PC-9 (cell line): ENCODE data around the gene CEP70. TPM values are rescaled to one million over a fixed set of nuclear protein-coding genes. Genes with fewer than 3 reads are reported as not detected.

ENCODE experiments used
- BruUV-seq: library from RNA; stranded (reverse); fragments of 400-500 nt; replicated peaks from 2 replicates; lab custom pipeline; 2021; lab: Mats Ljungman, UMichigan
- CTCF ChIA-PET: fragments of 300-600 bp; sonication (Branson Sonifier 250); formaldehyde crosslinking; loops from one replicate; lab custom pipeline; 2022; ENCODE audit warnings: antibody characterized with exemption; lab: Charles Lee
- POLR2A ChIA-PET: fragments of 300-600 bp; sonication (Branson Sonifier 250); formaldehyde crosslinking; loops from one replicate; lab custom pipeline; 2022; ENCODE audit warnings: antibody characterized with exemption; ENCODE audit not compliant: unreplicated experiment; lab: Charles Lee
- DNase-seq, 2 experiments: peaks; one replicate each; pipeline versions ENCODE4 v3.0.0 to v3.0.0-alpha.2; 2015 to 2022; ENCODE audit warnings: mixed read lengths in 1 of 2
- H2AFZ ChIP-seq: fragments of 200-600 bp; sonication (generic); 2 replicates; pipeline ENCODE4 v1.8.1; 2017; ENCODE audit warnings: antibody characterized with exemption
- H3F3A ChIP-seq: fragments of 200-600 bp; sonication (generic); 2 replicates; pipeline ENCODE4 v1.8.1; 2017; ENCODE audit warnings: antibody characterized with exemption, mild to moderate bottlenecking, low read depth; ENCODE audit not compliant: insufficient read depth
- H3K27ac ChIP-seq: fragments of 200-600 bp; sonication (generic); 2 replicates; pipeline ENCODE4 v1.6.1; 2016; ENCODE audit warnings: mixed run types
- H3K27me3 ChIP-seq: fragments of 200-600 bp; sonication (generic); 2 replicates; pipeline ENCODE4 v1.6.1; 2016; ENCODE audit warnings: low read depth, mixed run types; ENCODE audit not compliant: insufficient read depth
- H3K36me3 ChIP-seq: fragments of 200-600 bp; sonication (generic); 2 replicates; pipeline ENCODE4 v1.6.1; 2016; ENCODE audit warnings: low read depth, mixed run types
- H3K4me1 ChIP-seq: fragments of 200-600 bp; sonication (generic); replicated peaks from 2 replicates; pipeline ENCODE4 v1.6.1; 2016; ENCODE audit warnings: mixed run types; ENCODE audit not compliant: insufficient read depth
- H3K4me2 ChIP-seq: fragments of 200-600 bp; sonication (generic); 2 replicates; pipeline ENCODE4 v1.6.1; 2017; ENCODE audit warnings: mixed run types
- H3K4me3 ChIP-seq: fragments of 200-600 bp; sonication (generic); 2 replicates; pipeline ENCODE4 v1.6.1; 2016; ENCODE audit warnings: mixed run types
- H3K79me2 ChIP-seq: fragments of 200-600 bp; sonication (generic); 2 replicates; pipeline ENCODE4 v1.6.1; 2017; ENCODE audit warnings: low read depth, mixed run types
- H3K9me2 ChIP-seq: fragments of 200-600 bp; sonication (generic); 2 replicates; pipeline ENCODE4 v1.8.1; 2017; ENCODE audit warnings: mild to moderate bottlenecking; ENCODE audit not compliant: insufficient read depth
- H3K9me3 ChIP-seq: fragments of 200-600 bp; sonication (generic); 2 replicates; pipeline ENCODE4 v1.8.1; 2016; ENCODE audit warnings: low read depth; ENCODE audit not compliant: insufficient read depth
- H4K20me1 ChIP-seq: fragments of 200-600 bp; sonication (generic); 2 replicates; pipeline ENCODE4 v1.8.1; 2017; ENCODE audit not compliant: insufficient read depth
- CTCF ChIP-seq: fragments of 200-600 bp; sonication (generic); conservative IDR thresholded peaks from 2 replicates; pipeline ENCODE4 v1.6.1; 2017; ENCODE audit warnings: mixed run types, antibody characterized with exemption, mild to moderate bottlenecking, moderate library complexity
- EZH2 ChIP-seq: fragments of 200-600 bp; sonication (generic); IDR thresholded peaks from 2 replicates; pipeline ENCODE4 v1.8.0; 2017; ENCODE audit warnings: antibody characterized with exemption, low read depth
- intact Hi-C: fragments of 100-400 bp; cut with micrococcal nuclease; formaldehyde crosslinking; loops from one replicate; pipeline ENCODE4 v1.10.0; 2022; ENCODE audit not compliant: unreplicated experiment
- total RNA-seq: library from RNA; stranded (reverse); gene quantifications from 2 replicates; pipeline ENCODE4 v1.2.3, GENCODE V29; 2021

The CEP70 gene
- total RNA-seq, 1 experiment from 2014 or later: 73.6 TPM

GRCh38 chr3:138594935-138595610 is 1.0 kb upstream of the CEP70 start:
- H2AFZ ChIP-seq: no peak overlapping the region
- POLR2A ChIA-PET: interaction anchor here (0.6 kb wide), 2 partner anchors 321 to 359 kb away, joined by 3 to 4 read pairs; no protein-coding TSS in a partner anchor

DNA sequence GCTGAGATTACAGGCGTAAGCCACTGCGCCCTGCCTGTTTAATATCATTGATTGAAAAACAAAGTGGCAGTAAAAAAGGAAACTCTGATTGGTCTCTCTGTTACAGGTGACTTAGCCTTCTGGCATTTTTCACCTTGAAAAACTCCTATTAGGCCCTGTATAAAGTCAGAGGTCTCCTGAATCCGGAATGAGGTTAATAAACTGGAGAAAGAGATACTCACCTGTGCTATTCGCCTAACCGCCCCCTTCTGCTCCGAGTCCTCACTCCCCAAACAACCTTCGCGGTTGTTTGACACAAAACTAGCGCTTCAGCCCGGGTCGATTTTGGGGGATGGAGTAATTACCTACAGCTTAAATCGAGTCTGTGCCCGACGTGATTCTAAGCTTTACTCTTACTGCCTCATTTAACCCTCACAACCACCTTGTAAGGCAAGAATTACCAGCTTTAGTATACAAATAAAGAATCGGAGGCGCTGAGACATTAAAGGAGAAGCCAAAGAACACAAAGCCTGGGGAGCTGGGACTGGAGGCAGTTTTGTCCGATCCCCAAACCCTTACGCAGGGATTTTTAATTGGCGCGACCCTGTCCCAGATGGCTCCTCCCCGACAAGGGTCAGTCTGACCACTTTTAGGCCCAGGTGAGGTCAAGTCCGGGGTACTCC is 441 bp downstream of the CEP70 start:
- Histone ChIP-seq H3K9me2 (no peaks in the 10 kb centered on the region), H3F3A (peaks cover 20% of the 10 kb centered on the region), H4K20me1 (no peaks in the 10 kb centered on the region), H3K4me2 (peak overlapping the region; percentile 96), H3K9me3 (peaks cover 2% of the 10 kb centered on the region; the same call in 1 of the 2 replicates), H3K4me1 (peaks cover 14% of the 10 kb centered on the region), H3K27ac (peak overlapping the region; percentile 84), H3K27me3 (no peaks in the 10 kb centered on the region), H3K79me2 (peaks cover 18% of the 10 kb centered on the region), H3K4me3 (peak overlapping the region; percentile 80), H3K36me3 (0 out of 2 replicates have a peak, but pooled peaks cover 3% of the 10 kb centered on the region), H2AFZ (peak overlapping the region; percentile 99)
- no peak for TF ChIP-seq CTCF
- TF ChIP-seq EZH2: no peak
- DNase-seq: peak in 1 of 2 experiments; percentile 67
- CTCF ChIA-PET: interaction anchor here (0.6 to 3.5 kb wide), 10 partner anchors 16 to 723 kb away, joined by 3 to 39 read pairs (median 6); no protein-coding TSS in a partner anchor
- BruUV-seq: TSS peak; percentile 73
- intact Hi-C loops: loop anchor here (1.0 to 10.0 kb wide), 12 partner anchors 36 to 731 kb away; partner anchors contain the start of genes ESYT3 and PIK3CB
- POLR2A ChIA-PET: interaction anchor here (0.5 to 1.0 kb wide), 5 partner anchors 33 to 322 kb away, joined by 3 to 12 read pairs (median 5); no protein-coding TSS in a partner anchor

More at GRCh38 chr3:138594935-138595610, 1.0 kb upstream of the CEP70 start:
- intact Hi-C loops: loop anchor here (1.0 to 10.0 kb wide), 10 partner anchors 34 to 730 kb away; partner anchors contain the start of genes ESYT3 and PIK3CB
- no peaks in the 10 kb centered on the region for H3K27me3 ChIP-seq
- no TSS peak for BruUV-seq
- H3K9me2 ChIP-seq: no peaks in the 10 kb centered on the region
- peaks cover 14% of the 10 kb centered on the region for H3K4me1 ChIP-seq
- H3K79me2 ChIP-seq: peaks cover 18% of the 10 kb centered on the region
- peak overlapping the region; percentile 96 for H3K4me2 ChIP-seq
- CTCF ChIA-PET: interaction anchor here (1.3 to 3.5 kb wide), 5 partner anchors 31 to 341 kb away, joined by 8 to 39 read pairs (median 11); no protein-coding TSS in a partner anchor
- peak overlapping the region; percentile 80; the same call in 1 of the 2 replicates for H3K4me3 ChIP-seq
- no peak overlapping the region for H3K27ac ChIP-seq
- peaks cover 20% of the 10 kb centered on the region for H3F3A ChIP-seq
- H4K20me1 ChIP-seq: no peaks in the 10 kb centered on the region
- no peaks in the 10 kb centered on the region for H3K36me3 ChIP-seq
- no peak for TF ChIP-seq EZH2
- TF ChIP-seq CTCF: peak; percentile 10; the same call in 1 of the 2 replicates
- peaks cover 7% of the 10 kb centered on the region; the same call in 1 of the 2 replicates for H3K9me3 ChIP-seq
- DNase-seq: no peak

- H3K27me3 ChIP-seq: no peaks in the 10 kb centered on the region
- H3K36me3 ChIP-seq: 0 out of 2 replicates have a peak, but pooled peaks cover 6% of the 10 kb centered on the region
- H3K4me2 ChIP-seq: no peak overlapping the region
- H2AFZ ChIP-seq: no peak overlapping the region
- H3K9me2 ChIP-seq: no peaks in the 10 kb centered on the region
- no peak for TF ChIP-seq CTCF
- TF ChIP-seq EZH2: no peak
- no peak for DNase-seq
- H3K4me3 ChIP-seq: no peak overlapping the region
- peaks cover 26% of the 10 kb centered on the region for H3K79me2 ChIP-seq
- no peaks in the 10 kb centered on the region for H3K9me3 ChIP-seq
- H3K27ac ChIP-seq: no peak overlapping the region
- BruUV-seq: no TSS peak
- ChIA-PET POLR2A (no interaction called here), CTCF (no interaction called here)
- no peaks in the 10 kb centered on the region for H4K20me1 ChIP-seq
- H3K4me1 ChIP-seq: peaks cover 14% of the 10 kb centered on the region
- intact Hi-C loops: loop anchor here (5.0 to 10.0 kb wide), 3 partner anchors 159 to 733 kb away; partner anchors contain the start of genes ESYT3 and PIK3CB
- H3F3A ChIP-seq: peaks cover 20% of the 10 kb centered on the region
These were observed 2.7 kb downstream of the CEP70 start for GRCh38 chr3:138591392-138591791.
